Measurements from ENCODE around the gene SPTBN5. TPM values are rescaled to one million over a fixed set of nuclear protein-coding genes. Genes with fewer than 3 reads are reported as not detected.
A peak's percentile ranks its signal among the peaks of the same experiment; 100 is the strongest.

Gene SPTBN5
- total RNA-seq, 1 experiment from 2014 or later: 1.2 TPM

DNA sequence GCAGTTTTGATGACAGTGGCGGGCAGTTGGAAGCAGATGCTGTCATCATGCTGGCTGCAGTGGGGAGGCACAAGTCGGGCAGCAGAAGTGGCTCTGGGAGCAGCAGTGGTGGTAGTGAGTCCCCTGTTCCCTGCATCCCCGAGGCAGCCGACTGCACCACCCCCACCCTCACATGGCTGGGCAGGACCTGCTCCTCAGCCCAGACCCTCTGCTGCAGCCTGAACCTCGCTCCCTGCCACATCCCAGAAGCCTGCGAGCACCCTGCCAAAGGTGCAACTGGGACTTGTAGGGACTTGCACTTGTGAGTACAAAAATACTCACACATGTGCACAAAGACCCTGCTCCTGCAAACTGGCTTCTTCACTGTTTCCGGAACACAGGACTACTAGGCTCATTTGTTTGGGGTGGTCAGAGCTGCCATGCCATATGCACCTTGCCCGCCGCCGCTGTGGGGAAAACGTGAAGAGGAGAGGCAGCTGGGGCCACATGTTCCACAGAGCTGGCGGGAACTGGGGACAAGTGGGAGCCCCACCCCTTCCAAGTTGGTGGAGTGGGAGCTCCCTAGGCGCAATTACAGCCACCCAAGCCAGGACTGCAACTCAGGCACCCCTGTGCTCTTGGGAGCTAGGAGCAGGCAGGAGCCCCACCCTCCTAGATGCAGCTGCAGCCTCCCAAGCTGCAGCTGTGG lies 63.8 kb downstream of the SPTBN5 start (continued):
- TF ChIP-seq, protein P1, sequence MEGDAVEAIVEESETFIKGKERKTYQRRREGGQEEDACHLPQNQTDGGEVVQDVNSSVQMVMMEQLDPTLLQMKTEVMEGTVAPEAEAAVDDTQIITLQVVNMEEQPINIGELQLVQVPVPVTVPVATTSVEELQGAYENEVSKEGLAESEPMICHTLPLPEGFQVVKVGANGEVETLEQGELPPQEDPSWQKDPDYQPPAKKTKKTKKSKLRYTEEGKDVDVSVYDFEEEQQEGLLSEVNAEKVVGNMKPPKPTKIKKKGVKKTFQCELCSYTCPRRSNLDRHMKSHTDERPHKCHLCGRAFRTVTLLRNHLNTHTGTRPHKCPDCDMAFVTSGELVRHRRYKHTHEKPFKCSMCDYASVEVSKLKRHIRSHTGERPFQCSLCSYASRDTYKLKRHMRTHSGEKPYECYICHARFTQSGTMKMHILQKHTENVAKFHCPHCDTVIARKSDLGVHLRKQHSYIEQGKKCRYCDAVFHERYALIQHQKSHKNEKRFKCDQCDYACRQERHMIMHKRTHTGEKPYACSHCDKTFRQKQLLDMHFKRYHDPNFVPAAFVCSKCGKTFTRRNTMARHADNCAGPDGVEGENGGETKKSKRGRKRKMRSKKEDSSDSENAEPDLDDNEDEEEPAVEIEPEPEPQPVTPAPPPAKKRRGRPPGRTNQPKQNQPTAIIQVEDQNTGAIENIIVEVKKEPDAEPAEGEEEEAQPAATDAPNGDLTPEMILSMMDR (IDR thresholded peaks at IDR 0.05): no peak

DNA sequence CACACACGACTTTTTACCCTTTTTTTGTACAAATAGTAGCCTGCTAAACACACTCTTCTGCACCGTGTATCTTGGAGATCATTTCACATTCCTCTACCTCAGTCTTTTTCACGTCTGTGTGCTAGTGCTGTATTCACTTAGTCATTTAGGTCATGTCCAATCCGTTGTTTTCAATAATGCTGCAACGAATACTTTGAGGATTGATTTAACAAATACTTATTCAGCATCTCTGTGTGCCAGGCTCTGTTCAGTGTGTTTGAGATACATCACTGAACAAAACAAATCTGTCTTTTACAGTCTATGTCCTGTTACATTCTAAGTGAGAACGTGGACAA lies 65.1 kb downstream of the SPTBN5 start:
- H3K27me3 Mint-ChIP-seq (ENCODE audit: low read depth): no peaks in the 10 kb centered on the region
- ChIA-PET CTCF (interaction anchor here (1.9 to 3.9 kb wide), 2 partner anchors 55 to 225 kb away, joined by 8 to 56 read pairs; partner anchors contain the start of gene MAPKBP1), POLR2A (interaction anchor here (3.5 kb wide), 1 partner anchor 54 kb away, joined by 15 read pairs; the partner anchor contains the start of gene MAPKBP1)
- no peak for TF ChIP-seq NR2C2 (CRISPR knock-in tag; IDR thresholded peaks at IDR 0.05)
- TF ChIP-seq PRRX2 (CRISPR knock-in tag; IDR thresholded peaks at IDR 0.05): no peak
- no peak for TF ChIP-seq ZNF121 (CRISPR knock-in tag; IDR thresholded peaks at IDR 0.05)
- TF ChIP-seq CBFB (CRISPR knock-in tag; IDR thresholded peaks at IDR 0.05; ENCODE audit: low read depth): no peak
- no peak for TF ChIP-seq ZNF232 (CRISPR knock-in tag; IDR thresholded peaks at IDR 0.05)
- TF ChIP-seq, protein P2, sequence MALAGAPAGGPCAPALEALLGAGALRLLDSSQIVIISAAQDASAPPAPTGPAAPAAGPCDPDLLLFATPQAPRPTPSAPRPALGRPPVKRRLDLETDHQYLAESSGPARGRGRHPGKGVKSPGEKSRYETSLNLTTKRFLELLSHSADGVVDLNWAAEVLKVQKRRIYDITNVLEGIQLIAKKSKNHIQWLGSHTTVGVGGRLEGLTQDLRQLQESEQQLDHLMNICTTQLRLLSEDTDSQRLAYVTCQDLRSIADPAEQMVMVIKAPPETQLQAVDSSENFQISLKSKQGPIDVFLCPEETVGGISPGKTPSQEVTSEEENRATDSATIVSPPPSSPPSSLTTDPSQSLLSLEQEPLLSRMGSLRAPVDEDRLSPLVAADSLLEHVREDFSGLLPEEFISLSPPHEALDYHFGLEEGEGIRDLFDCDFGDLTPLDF (CRISPR knock-in tag; IDR thresholded peaks at IDR 0.05): no peak
- TF ChIP-seq, protein P3, sequence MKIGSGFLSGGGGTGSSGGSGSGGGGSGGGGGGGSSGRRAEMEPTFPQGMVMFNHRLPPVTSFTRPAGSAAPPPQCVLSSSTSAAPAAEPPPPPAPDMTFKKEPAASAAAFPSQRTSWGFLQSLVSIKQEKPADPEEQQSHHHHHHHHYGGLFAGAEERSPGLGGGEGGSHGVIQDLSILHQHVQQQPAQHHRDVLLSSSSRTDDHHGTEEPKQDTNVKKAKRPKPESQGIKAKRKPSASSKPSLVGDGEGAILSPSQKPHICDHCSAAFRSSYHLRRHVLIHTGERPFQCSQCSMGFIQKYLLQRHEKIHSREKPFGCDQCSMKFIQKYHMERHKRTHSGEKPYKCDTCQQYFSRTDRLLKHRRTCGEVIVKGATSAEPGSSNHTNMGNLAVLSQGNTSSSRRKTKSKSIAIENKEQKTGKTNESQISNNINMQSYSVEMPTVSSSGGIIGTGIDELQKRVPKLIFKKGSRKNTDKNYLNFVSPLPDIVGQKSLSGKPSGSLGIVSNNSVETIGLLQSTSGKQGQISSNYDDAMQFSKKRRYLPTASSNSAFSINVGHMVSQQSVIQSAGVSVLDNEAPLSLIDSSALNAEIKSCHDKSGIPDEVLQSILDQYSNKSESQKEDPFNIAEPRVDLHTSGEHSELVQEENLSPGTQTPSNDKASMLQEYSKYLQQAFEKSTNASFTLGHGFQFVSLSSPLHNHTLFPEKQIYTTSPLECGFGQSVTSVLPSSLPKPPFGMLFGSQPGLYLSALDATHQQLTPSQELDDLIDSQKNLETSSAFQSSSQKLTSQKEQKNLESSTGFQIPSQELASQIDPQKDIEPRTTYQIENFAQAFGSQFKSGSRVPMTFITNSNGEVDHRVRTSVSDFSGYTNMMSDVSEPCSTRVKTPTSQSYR (CRISPR knock-in tag; IDR thresholded peaks at IDR 0.05): no peak
- TF ChIP-seq ZNF317 (CRISPR knock-in tag; IDR thresholded peaks at IDR 0.05; ENCODE audit: borderline replicate concordance, low read depth): no peak
- no peak for TF ChIP-seq ZNF423 (CRISPR knock-in tag; IDR thresholded peaks at IDR 0.05)
- no peak for TF ChIP-seq ZNF671 (CRISPR knock-in tag; IDR thresholded peaks at IDR 0.05)
- TF ChIP-seq, protein P4, sequence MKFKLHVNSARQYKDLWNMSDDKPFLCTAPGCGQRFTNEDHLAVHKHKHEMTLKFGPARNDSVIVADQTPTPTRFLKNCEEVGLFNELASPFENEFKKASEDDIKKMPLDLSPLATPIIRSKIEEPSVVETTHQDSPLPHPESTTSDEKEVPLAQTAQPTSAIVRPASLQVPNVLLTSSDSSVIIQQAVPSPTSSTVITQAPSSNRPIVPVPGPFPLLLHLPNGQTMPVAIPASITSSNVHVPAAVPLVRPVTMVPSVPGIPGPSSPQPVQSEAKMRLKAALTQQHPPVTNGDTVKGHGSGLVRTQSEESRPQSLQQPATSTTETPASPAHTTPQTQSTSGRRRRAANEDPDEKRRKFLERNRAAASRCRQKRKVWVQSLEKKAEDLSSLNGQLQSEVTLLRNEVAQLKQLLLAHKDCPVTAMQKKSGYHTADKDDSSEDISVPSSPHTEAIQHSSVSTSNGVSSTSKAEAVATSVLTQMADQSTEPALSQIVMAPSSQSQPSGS (CRISPR knock-in tag; IDR thresholded peaks at IDR 0.05; ENCODE audit: borderline replicate concordance, low read depth): no peak
- TF ChIP-seq ATF1 (CRISPR knock-in tag; IDR thresholded peaks at IDR 0.05): no peak
- TF ChIP-seq, protein P5, sequence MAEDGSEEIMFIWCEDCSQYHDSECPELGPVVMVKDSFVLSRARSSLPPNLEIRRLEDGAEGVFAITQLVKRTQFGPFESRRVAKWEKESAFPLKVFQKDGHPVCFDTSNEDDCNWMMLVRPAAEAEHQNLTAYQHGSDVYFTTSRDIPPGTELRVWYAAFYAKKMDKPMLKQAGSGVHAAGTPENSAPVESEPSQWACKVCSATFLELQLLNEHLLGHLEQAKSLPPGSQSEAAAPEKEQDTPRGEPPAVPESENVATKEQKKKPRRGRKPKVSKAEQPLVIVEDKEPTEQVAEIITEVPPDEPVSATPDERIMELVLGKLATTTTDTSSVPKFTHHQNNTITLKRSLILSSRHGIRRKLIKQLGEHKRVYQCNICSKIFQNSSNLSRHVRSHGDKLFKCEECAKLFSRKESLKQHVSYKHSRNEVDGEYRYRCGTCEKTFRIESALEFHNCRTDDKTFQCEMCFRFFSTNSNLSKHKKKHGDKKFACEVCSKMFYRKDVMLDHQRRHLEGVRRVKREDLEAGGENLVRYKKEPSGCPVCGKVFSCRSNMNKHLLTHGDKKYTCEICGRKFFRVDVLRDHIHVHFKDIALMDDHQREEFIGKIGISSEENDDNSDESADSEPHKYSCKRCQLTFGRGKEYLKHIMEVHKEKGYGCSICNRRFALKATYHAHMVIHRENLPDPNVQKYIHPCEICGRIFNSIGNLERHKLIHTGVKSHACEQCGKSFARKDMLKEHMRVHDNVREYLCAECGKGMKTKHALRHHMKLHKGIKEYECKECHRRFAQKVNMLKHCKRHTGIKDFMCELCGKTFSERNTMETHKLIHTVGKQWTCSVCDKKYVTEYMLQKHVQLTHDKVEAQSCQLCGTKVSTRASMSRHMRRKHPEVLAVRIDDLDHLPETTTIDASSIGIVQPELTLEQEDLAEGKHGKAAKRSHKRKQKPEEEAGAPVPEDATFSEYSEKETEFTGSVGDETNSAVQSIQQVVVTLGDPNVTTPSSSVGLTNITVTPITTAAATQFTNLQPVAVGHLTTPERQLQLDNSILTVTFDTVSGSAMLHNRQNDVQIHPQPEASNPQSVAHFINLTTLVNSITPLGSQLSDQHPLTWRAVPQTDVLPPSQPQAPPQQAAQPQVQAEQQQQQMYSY (CRISPR knock-in tag; IDR thresholded peaks at IDR 0.05): no peak
- TF ChIP-seq TP53 (CRISPR knock-in tag; IDR thresholded peaks at IDR 0.05): no peak
- no peak for ATAC-seq
- peaks cover 2% of the 10 kb centered on the region; the same call in 1 of the 2 replicates for H3K36me3 Mint-ChIP-seq
- no peaks in the 10 kb centered on the region for H3K9me3 Mint-ChIP-seq
- peak overlapping the region; percentile 92 for H3K4me3 Mint-ChIP-seq
- DNase-seq (ENCODE audit: low spot score): no peak
- H3K27ac Mint-ChIP-seq: no peak overlapping the region
- peaks cover 7% of the 10 kb centered on the region for H3K4me1 Mint-ChIP-seq
